PC-9 (cell line): ENCODE measurements around the gene CCDC80. TPM values are rescaled to one million over a fixed set of nuclear protein-coding genes. Genes with fewer than 3 reads are reported as not detected.

ENCODE experiments used
- BruUV-seq: library from RNA; stranded (reverse); fragments of 400-500 nt; replicated peaks from 2 replicates; lab custom pipeline; 2021; lab: Mats Ljungman, UMichigan
- CTCF ChIA-PET: fragments of 300-600 bp; sonication (Branson Sonifier 250); formaldehyde crosslinking; loops from one replicate; lab custom pipeline; 2022; ENCODE audit warnings: antibody characterized with exemption; lab: Charles Lee
- POLR2A ChIA-PET: fragments of 300-600 bp; sonication (Branson Sonifier 250); formaldehyde crosslinking; loops from one replicate; lab custom pipeline; 2022; ENCODE audit warnings: antibody characterized with exemption; ENCODE audit not compliant: unreplicated experiment; lab: Charles Lee
- DNase-seq, 2 experiments: peaks; one replicate each; pipeline versions ENCODE4 v3.0.0 to v3.0.0-alpha.2; 2015 to 2022; ENCODE audit warnings: mixed read lengths in 1 of 2
- H2AFZ ChIP-seq: fragments of 200-600 bp; sonication (generic); 2 replicates; pipeline ENCODE4 v1.8.1; 2017; ENCODE audit warnings: antibody characterized with exemption
- H3F3A ChIP-seq: fragments of 200-600 bp; sonication (generic); 2 replicates; pipeline ENCODE4 v1.8.1; 2017; ENCODE audit warnings: antibody characterized with exemption, mild to moderate bottlenecking, low read depth; ENCODE audit not compliant: insufficient read depth
- H3K27ac ChIP-seq: fragments of 200-600 bp; sonication (generic); 2 replicates; pipeline ENCODE4 v1.6.1; 2016; ENCODE audit warnings: mixed run types
- H3K27me3 ChIP-seq: fragments of 200-600 bp; sonication (generic); 2 replicates; pipeline ENCODE4 v1.6.1; 2016; ENCODE audit warnings: low read depth, mixed run types; ENCODE audit not compliant: insufficient read depth
- H3K36me3 ChIP-seq: fragments of 200-600 bp; sonication (generic); 2 replicates; pipeline ENCODE4 v1.6.1; 2016; ENCODE audit warnings: low read depth, mixed run types
- H3K4me1 ChIP-seq: fragments of 200-600 bp; sonication (generic); replicated peaks from 2 replicates; pipeline ENCODE4 v1.6.1; 2016; ENCODE audit warnings: mixed run types; ENCODE audit not compliant: insufficient read depth
- H3K4me2 ChIP-seq: fragments of 200-600 bp; sonication (generic); 2 replicates; pipeline ENCODE4 v1.6.1; 2017; ENCODE audit warnings: mixed run types
- H3K4me3 ChIP-seq: fragments of 200-600 bp; sonication (generic); 2 replicates; pipeline ENCODE4 v1.6.1; 2016; ENCODE audit warnings: mixed run types
- H3K79me2 ChIP-seq: fragments of 200-600 bp; sonication (generic); 2 replicates; pipeline ENCODE4 v1.6.1; 2017; ENCODE audit warnings: low read depth, mixed run types
- H3K9me2 ChIP-seq: fragments of 200-600 bp; sonication (generic); 2 replicates; pipeline ENCODE4 v1.8.1; 2017; ENCODE audit warnings: mild to moderate bottlenecking; ENCODE audit not compliant: insufficient read depth
- H3K9me3 ChIP-seq: fragments of 200-600 bp; sonication (generic); 2 replicates; pipeline ENCODE4 v1.8.1; 2016; ENCODE audit warnings: low read depth; ENCODE audit not compliant: insufficient read depth
- H4K20me1 ChIP-seq: fragments of 200-600 bp; sonication (generic); 2 replicates; pipeline ENCODE4 v1.8.1; 2017; ENCODE audit not compliant: insufficient read depth
- CTCF ChIP-seq: fragments of 200-600 bp; sonication (generic); conservative IDR thresholded peaks from 2 replicates; pipeline ENCODE4 v1.6.1; 2017; ENCODE audit warnings: mixed run types, antibody characterized with exemption, mild to moderate bottlenecking, moderate library complexity
- EZH2 ChIP-seq: fragments of 200-600 bp; sonication (generic); IDR thresholded peaks from 2 replicates; pipeline ENCODE4 v1.8.0; 2017; ENCODE audit warnings: antibody characterized with exemption, low read depth
- intact Hi-C: fragments of 100-400 bp; cut with micrococcal nuclease; formaldehyde crosslinking; loops from one replicate; pipeline ENCODE4 v1.10.0; 2022; ENCODE audit not compliant: unreplicated experiment
- total RNA-seq: library from RNA; stranded (reverse); gene quantifications from 2 replicates; pipeline ENCODE4 v1.2.3, GENCODE V29; 2021

Gene CCDC80
- total RNA-seq, 1 experiment from 2014 or later = 162 TPM

DNA sequence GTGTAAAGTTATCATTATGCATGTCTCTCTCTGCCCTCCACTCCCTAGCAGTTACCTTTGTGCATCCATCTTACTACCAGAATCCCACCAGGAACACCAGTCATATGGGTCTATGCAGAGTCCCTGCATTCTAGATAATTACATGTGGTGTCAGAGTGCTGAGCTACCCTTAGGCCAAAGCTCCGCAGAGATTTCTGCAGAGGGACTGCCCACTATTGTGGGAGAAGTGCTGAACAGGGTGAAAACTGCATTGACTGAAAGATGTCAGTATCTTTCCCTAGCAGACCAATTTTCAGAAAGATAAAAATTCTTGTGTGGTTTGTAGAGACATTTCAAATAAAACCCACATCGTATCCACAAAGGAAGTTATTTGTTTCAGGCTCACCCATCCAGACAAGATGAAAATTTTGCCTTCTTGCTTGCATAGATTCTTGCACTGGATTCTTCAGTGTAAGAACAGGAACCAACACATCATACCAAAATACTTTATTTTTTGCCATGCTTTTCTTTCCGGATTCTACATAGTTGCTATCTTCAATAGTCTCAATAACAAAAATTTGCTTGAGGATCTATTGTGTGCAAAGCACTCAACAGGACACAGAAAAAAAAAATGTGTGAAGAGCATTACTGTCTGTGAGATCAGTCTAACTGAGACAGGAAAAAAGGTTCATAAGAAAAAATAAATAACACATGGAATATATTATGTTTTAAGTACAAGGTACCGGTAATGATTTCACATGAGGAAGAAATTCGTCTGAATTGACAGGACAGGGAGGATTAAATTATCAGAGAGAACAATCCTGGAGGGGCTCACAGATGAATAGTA is 32.0 kb upstream of the CCDC80 start:
- TF ChIP-seq CTCF (no peak), EZH2 (no peak)
- Histone ChIP-seq H3K79me2 (no peaks in the 10 kb centered on the region), H3K27ac (peak overlapping the region; percentile 93), H3K9me3 (no peaks in the 10 kb centered on the region), H3K4me3 (peak overlapping the region; percentile 27; the same call in 1 of the 2 replicates), H3K36me3 (no peaks in the 10 kb centered on the region), H3K27me3 (no peaks in the 10 kb centered on the region), H3K4me2 (peak overlapping the region; percentile 76), H2AFZ (peak overlapping the region; percentile 55), H3F3A (peaks cover 44% of the 10 kb centered on the region), H4K20me1 (no peaks in the 10 kb centered on the region), H3K9me2 (no peaks in the 10 kb centered on the region), H3K4me1 (peaks cover 67% of the 10 kb centered on the region)
- DNase-seq = no peak
- intact Hi-C loops = loop anchor here (1.0 kb wide), 5 partner anchors 20 to 141 kb away; no protein-coding TSS in a partner anchor
- ChIA-PET CTCF (no interaction called here), POLR2A (interaction anchor here (0.6 kb wide), 1 partner anchor 843 kb away, joined by 9 read pairs; no protein-coding TSS in a partner anchor)
- TSS peak; percentile 89 for BruUV-seq

GRCh38 chr3:112671930-112672715 is 31.2 kb upstream of the CCDC80 start:
- H4K20me1 ChIP-seq = no peaks in the 10 kb centered on the region
- no peaks in the 10 kb centered on the region for H3K79me2 ChIP-seq
- peak overlapping the region; percentile 93 for H3K27ac ChIP-seq
- no TSS peak for BruUV-seq
- TF ChIP-seq EZH2 = no peak
- TF ChIP-seq CTCF = no peak
- intact Hi-C loops = loop anchor here (1.0 kb wide), 7 partner anchors 19 to 142 kb away; no protein-coding TSS in a partner anchor
- no peaks in the 10 kb centered on the region for H3K36me3 ChIP-seq
- H3K27me3 ChIP-seq = no peaks in the 10 kb centered on the region
- H3K9me2 ChIP-seq = no peaks in the 10 kb centered on the region
- H2AFZ ChIP-seq = peak overlapping the region; percentile 55
- H3K4me2 ChIP-seq = peak overlapping the region; percentile 76
- peak overlapping the region; percentile 27; the same call in 1 of the 2 replicates for H3K4me3 ChIP-seq
- CTCF ChIA-PET = interaction anchor here (0.6 to 1.4 kb wide), 5 partner anchors 19 to 130 kb away, joined by 3 to 5 read pairs (median 3); no protein-coding TSS in a partner anchor
- peaks cover 62% of the 10 kb centered on the region for H3K4me1 ChIP-seq
- H3F3A ChIP-seq = peaks cover 44% of the 10 kb centered on the region
- POLR2A ChIA-PET = interaction anchor here (0.6 to 1.7 kb wide), 14 partner anchors 9 to 844 kb away, joined by 3 to 20 read pairs (median 9); partner anchors contain the start of gene GTPBP8
- DNase-seq = peak; percentile 74 to 97
- H3K9me3 ChIP-seq = no peaks in the 10 kb centered on the region

DNA sequence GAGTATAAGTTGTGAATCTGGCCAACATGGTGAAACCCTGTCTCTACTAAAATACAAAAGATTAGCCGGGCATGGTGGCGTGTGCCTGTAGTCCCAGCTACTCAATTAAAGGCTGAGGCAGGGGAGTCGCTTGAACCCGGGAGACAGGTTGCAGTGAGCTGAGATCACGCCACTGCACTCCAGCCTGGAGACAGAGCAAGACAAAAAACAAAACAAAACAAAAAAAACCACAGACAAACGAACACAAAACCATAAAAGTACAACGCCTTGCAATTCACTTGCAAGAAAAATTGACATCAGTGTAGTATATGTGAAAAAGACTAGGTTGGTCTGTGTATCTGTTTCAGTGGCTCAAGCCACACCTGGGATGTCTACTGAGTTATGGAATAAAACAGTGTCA is 29.9 kb upstream of the CCDC80 start:
- Histone ChIP-seq H3K79me2 (no peaks in the 10 kb centered on the region), H3K4me1 (peaks cover 49% of the 10 kb centered on the region), H3K9me3 (no peaks in the 10 kb centered on the region), H3F3A (peaks cover 44% of the 10 kb centered on the region), H2AFZ (no peak overlapping the region), H4K20me1 (no peaks in the 10 kb centered on the region), H3K9me2 (no peaks in the 10 kb centered on the region; the same call in 1 of the 2 replicates), H3K27ac (peak overlapping the region; percentile 93), H3K4me3 (no peak overlapping the region), H3K36me3 (no peaks in the 10 kb centered on the region), H3K27me3 (no peaks in the 10 kb centered on the region), H3K4me2 (peak overlapping the region; percentile 76)
- no TSS peak for BruUV-seq
- no peak for DNase-seq
- POLR2A ChIA-PET = interaction anchor here (0.5 to 1.7 kb wide), 4 partner anchors 18 to 130 kb away, joined by 6 to 20 read pairs (median 14); no protein-coding TSS in a partner anchor
- TF ChIP-seq CTCF (no peak), EZH2 (no peak)
- CTCF ChIA-PET = interaction anchor here (1.1 to 1.4 kb wide), 2 partner anchors 23 to 27 kb away, joined by 3 to 4 read pairs; no protein-coding TSS in a partner anchor
- intact Hi-C loops = loop anchor here (1.0 kb wide), 2 partner anchors 89 to 107 kb away; no protein-coding TSS in a partner anchor
